IPS DF 6.9 (cell line): Measurements from ENCODE around the gene PXT1.

Source experiments
- DNase-seq: peaks from one replicate; pipeline ENCODE4 v3.0.0-alpha.2; 2013; ENCODE audit warnings: low read depth, low spot score
- H3K27ac ChIP-seq: one replicate; pipeline ENCODE4 v1.5.1; 2013; ENCODE audit warnings: low read length, control low read depth
- H3K27me3 ChIP-seq: 2 replicates; pipeline ENCODE4 v1.6.1; 2013; ENCODE audit warnings: mild to moderate bottlenecking, low read length; ENCODE audit not compliant: control insufficient read depth, insufficient read depth
- H3K36me3 ChIP-seq: 2 replicates; pipeline ENCODE4 v1.6.1; 2013; ENCODE audit warnings: low read length; ENCODE audit not compliant: control insufficient read depth, insufficient read depth
- H3K4me1 ChIP-seq: 2 replicates; pipeline ENCODE4 v1.6.1; 2013; ENCODE audit warnings: low read length; ENCODE audit not compliant: control insufficient read depth, insufficient read depth
- H3K4me3 ChIP-seq: 2 replicates; pipeline ENCODE4 v1.5.1; 2013; ENCODE audit warnings: mild to moderate bottlenecking, low read length
- H3K9me3 ChIP-seq: 2 replicates; pipeline ENCODE4 v1.6.1; 2013; ENCODE audit warnings: low read length, inconsistent platforms; ENCODE audit not compliant: control insufficient read depth, insufficient read depth
- WGBS: extraction: QIAGEN DNeasy Blood & Tissue Kit; methylation state at CpG from one replicate; pipeline ENCODE4 v1.1.7; 2013; ENCODE audit warnings: mixed read lengths, missing lambda C conversion rate; ENCODE audit not compliant: insufficient read length, insufficient coverage; 5-methylcytosine and 5-hydroxymethylcytosine counted together

PXT1 gene

DNA sequence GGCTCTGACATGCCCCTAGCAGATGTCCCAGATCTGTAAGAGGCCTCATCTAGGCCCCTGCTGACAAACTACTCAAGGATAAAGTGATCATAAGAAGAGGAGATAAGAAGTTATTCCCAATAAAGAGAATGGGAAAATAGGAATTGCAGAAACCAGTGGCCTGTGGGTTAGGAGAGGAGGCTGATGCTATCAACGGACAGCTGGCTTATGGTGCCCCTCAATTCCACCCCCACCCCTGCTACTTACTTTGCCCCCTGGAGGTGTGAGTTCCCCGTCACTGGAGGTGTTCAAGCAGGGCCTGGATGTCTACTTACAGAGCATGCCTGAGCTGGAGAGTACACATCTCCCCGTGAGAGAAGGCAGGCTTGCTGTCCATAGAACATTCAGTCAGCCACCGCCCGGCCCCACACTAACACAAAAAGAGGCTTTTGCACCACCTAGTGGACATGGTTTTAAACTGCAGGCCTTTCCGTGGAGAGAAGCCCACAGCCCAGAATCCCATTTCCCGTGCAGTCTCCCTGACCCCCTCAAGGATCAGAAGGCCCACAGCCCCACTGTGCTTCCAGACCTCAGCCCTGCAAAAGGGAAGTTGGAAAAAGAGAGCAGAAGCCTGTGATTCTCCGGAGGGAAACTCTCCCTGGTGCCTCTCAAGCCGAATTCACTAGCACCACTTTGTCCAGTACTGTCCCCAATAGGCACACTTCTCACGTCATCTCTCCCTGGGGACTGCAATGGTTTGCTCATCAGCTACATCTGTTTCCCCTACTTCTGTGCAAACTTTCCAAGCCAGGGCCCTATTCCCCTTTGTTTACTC, 82.2 kb downstream of the PXT1 start:
- no CpG with 5 or more reads among the region's 10 CpGs for WGBS
- Histone ChIP-seq H3K9me3 (no peaks in the 10 kb centered on the region), H3K36me3 (no peaks in the 10 kb centered on the region), H3K27me3 (no peaks in the 10 kb centered on the region), H3K4me1 (no peaks in the 10 kb centered on the region; the same call in 1 of the 2 replicates), H3K4me3 (no peak overlapping the region), H3K27ac (no peak overlapping the region)
- DNase-seq = peak; percentile 60

DNA sequence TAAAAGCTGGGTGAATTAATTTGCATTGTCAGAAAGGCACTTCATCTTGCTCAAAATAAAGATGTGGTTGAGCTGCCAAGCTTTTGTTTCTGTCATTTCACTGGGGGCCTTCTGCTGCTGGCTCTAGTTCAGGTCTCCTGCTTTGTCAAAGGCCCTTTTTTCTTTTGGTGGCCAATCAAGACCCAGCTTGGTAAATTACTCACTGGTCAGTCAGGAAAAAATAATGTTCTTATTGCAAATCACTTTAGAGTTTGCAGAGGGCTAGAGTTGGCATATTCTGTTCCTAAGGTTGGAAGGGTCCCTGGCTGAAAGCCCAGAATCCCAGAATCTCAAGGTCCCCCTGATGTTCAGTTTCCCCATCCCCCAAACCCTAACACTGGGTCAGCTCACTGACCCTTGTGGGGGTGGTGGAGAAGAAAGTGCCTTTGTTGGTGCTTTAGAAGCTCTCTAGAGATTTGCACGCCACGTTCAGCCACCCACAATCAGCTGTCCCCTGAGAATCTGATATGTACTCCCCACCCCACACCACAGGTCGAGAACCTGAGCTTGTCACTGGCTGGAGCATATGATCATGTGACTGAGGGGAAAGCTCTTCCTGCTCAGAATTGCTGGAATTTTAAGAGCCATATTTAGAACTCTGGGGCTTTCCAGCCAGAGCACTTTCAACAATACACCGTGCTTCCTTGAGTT, 84.3 kb downstream of the PXT1 start:
- WGBS = no CpG with 5 or more reads among the region's 4 CpGs
- DNase-seq = no peak
- H3K36me3 ChIP-seq = no peaks in the 10 kb centered on the region
- no peaks in the 10 kb centered on the region for H3K27me3 ChIP-seq
- H3K4me3 ChIP-seq = no peak overlapping the region
- H3K9me3 ChIP-seq = no peaks in the 10 kb centered on the region
- H3K27ac ChIP-seq = no peak overlapping the region
- H3K4me1 ChIP-seq = no peaks in the 10 kb centered on the region; the same call in 1 of the 2 replicates

DNA sequence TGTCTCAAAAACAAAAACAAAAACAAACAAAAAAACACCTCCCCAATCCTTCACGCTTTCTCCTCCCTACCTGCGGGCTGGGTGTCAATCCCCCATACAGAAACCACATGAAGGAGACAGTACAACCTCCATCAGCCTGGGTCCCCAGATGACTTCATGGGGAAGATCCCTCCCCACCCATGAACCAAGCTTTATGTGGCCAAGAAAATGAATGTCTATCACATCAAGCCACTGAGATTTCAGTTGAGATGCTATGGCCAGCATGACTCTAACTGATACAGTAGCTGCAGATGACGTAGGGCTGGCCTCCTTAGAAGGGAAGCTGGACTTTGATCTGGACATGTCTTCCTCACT, 84.8 kb downstream of the PXT1 start:
- Histone ChIP-seq H3K4me1 (no peaks in the 10 kb centered on the region; the same call in 1 of the 2 replicates), H3K9me3 (no peaks in the 10 kb centered on the region), H3K27ac (no peak overlapping the region), H3K4me3 (no peak overlapping the region), H3K36me3 (no peaks in the 10 kb centered on the region), H3K27me3 (no peaks in the 10 kb centered on the region)
- no CpG with 5 or more reads among the region's 3 CpGs for WGBS
- no peak for DNase-seq

GRCh38 chr6:36355819-36356218, 86.8 kb downstream of the PXT1 start:
- no peaks in the 10 kb centered on the region for H3K27me3 ChIP-seq
- H3K4me3 ChIP-seq = no peak overlapping the region
- no peaks in the 10 kb centered on the region; the same call in 1 of the 2 replicates for H3K4me1 ChIP-seq
- no CpG with 5 or more reads among the region's 4 CpGs for WGBS
- no peak overlapping the region for H3K27ac ChIP-seq
- no peaks in the 10 kb centered on the region for H3K9me3 ChIP-seq
- H3K36me3 ChIP-seq = no peaks in the 10 kb centered on the region
- DNase-seq = no peak

DNA sequence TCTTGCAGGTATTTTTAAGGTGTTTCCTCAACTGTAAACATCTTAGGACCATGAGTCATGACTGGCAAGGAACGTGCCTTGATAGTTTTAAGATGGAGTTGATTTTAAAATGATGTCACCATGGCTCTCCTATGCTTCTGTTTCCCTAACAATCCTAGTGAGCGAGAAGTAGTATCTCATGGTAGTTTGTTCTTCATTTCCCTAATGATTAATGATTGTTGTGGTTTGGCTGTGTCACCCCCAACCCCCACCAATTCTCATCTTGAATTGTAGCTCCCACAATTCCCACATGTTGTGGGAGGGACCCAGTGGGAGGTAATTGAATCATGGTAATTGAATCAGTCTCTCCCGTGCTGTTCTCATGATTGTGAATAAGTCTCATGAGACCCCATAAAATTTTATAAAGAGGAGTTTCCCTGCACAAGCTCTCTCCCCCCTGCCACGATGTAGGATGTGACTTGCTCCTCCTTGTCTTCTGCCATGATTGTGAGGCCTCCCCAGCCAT, 89.2 kb downstream of the PXT1 start:
- no peak for DNase-seq
- H3K4me3 ChIP-seq = no peak overlapping the region
- no peaks in the 10 kb centered on the region for H3K9me3 ChIP-seq
- H3K4me1 ChIP-seq = no peaks in the 10 kb centered on the region
- no peak overlapping the region for H3K27ac ChIP-seq
- WGBS = no CpG with 5 or more reads among the region's 4 CpGs
- H3K27me3 ChIP-seq = no peaks in the 10 kb centered on the region
- no peaks in the 10 kb centered on the region for H3K36me3 ChIP-seq

DNA sequence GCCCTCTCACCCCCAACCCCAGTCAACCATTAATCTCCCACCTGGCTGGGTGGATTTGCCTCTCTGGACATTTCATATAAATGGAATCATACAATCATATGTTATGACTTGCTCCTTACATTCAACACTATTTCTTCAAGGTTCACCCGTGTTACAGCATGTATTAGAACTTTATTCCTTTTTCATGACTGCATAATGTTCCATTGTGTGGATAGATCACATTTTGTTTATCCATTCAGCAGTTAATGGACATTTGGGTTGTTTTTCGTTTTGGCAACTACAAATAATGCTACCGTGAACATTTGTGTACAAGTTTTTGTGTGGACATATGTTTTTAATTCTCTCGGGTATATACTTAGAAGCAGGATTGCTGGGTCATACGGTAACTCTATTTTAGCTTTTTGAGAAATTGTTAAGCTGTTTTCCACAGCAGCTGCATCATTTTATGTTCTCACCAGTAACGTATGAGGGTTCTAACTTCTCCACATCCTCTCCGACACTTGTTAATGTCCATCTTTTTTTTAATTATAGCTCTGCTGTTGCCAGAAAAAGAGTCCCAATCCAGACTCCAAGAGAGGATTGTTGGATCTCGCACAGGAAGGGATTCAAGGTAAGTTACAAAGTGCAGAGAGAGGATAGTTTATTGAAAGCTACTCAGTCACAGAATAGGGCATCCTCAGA, 90.0 kb downstream of the PXT1 start:
- H3K27ac ChIP-seq = no peak overlapping the region
- WGBS = no CpG with 5 or more reads among the region's 8 CpGs

DNA sequence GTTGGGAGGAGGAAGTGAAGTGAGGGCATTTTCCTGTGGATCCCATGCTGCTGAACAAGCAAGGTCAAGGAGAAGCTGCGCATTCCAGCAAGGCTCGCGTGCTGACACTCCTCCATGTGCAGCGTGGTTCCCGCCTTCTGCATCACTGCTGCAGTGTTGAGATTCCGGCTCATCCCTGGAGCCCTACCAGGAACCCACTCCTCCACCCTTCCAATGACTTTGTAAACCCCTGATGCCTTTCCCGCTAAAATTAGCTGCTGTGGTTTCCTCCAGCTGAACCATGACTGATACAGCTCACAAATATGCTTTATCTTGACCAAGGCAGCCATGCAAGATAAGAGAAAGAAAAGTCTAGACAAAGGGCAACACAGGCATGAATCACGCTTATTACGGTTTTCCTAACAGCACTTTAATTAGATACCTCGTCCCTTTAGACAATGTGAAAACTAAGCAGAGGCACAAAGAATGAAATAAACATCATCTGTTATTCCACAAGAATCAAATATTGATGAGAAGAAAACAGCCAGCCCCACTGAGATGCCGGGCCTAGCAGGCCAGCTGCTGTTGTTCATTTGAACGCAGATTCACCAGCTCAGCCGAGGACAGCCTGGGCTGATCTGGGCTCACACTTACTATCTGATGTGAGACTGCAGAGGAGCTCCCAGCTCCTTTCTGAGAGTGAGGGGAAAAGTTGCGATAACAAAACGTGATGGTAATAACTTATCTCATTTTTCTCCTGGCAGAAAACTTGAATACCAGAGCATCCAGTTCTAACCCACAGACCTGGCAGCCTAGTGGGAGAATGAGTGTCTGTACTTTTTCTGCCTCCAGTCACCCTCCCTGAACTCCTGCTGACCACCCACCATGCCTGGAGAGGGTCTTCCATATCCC, 91.7 kb downstream of the PXT1 start:
- WGBS = no CpG with 5 or more reads among the region's 15 CpGs
- no peak overlapping the region for H3K27ac ChIP-seq

More for the DNA sequence above, 90.0 kb downstream of the PXT1 start:
- Histone ChIP-seq H3K9me3 (no peaks in the 10 kb centered on the region), H3K27me3 (no peaks in the 10 kb centered on the region), H3K4me3 (no peak overlapping the region), H3K4me1 (no peaks in the 10 kb centered on the region), H3K36me3 (no peaks in the 10 kb centered on the region)
- DNase-seq = no peak

GRCh38 chr6:36350082-36350481, 92.6 kb downstream of the PXT1 start:
- Histone ChIP-seq H3K9me3 (no peaks in the 10 kb centered on the region), H3K4me3 (no peak overlapping the region), H3K27me3 (no peaks in the 10 kb centered on the region), H3K4me1 (0 out of 2 replicates have a peak, but pooled peaks cover 2% of the 10 kb centered on the region), H3K27ac (no peak overlapping the region), H3K36me3 (no peaks in the 10 kb centered on the region)
- no peak for DNase-seq
- WGBS = no CpG with 5 or more reads among the region's 4 CpGs

More for the DNA sequence above, 91.7 kb downstream of the PXT1 start:
- Histone ChIP-seq H3K9me3 (no peaks in the 10 kb centered on the region), H3K36me3 (no peaks in the 10 kb centered on the region), H3K27me3 (no peaks in the 10 kb centered on the region), H3K4me3 (no peak overlapping the region), H3K4me1 (no peaks in the 10 kb centered on the region)
- no peak for DNase-seq

GRCh38 chr6:36349240-36349639, 93.4 kb downstream of the PXT1 start:
- DNase-seq = no peak
- H3K4me1 ChIP-seq = 0 out of 2 replicates have a peak, but pooled peaks cover 2% of the 10 kb centered on the region
- no peaks in the 10 kb centered on the region for H3K9me3 ChIP-seq
- WGBS = no CpG with 5 or more reads among the region's 6 CpGs
- no peak overlapping the region for H3K27ac ChIP-seq
- H3K27me3 ChIP-seq = no peaks in the 10 kb centered on the region
- no peaks in the 10 kb centered on the region for H3K36me3 ChIP-seq
- H3K4me3 ChIP-seq = no peak overlapping the region
